Stimulated activated CD8-positive, alpha-beta memory T cell treated with anti-CD3 and anti-CD28 coated beads, Interleukin-7, amount 100 ng/mL, for 48 hours (primary cell): ENCODE measurements around the gene PRKCZ.

Experiments
- DNase-seq, 2 donors: peaks; one replicate each; pipeline ENCODE4 v3.0.0-alpha.2; 2020; ENCODE audit warnings: low read depth in 1 of 2; ENCODE audit errors: extremely low read depth in 1 of 2

PRKCZ gene

DNA sequence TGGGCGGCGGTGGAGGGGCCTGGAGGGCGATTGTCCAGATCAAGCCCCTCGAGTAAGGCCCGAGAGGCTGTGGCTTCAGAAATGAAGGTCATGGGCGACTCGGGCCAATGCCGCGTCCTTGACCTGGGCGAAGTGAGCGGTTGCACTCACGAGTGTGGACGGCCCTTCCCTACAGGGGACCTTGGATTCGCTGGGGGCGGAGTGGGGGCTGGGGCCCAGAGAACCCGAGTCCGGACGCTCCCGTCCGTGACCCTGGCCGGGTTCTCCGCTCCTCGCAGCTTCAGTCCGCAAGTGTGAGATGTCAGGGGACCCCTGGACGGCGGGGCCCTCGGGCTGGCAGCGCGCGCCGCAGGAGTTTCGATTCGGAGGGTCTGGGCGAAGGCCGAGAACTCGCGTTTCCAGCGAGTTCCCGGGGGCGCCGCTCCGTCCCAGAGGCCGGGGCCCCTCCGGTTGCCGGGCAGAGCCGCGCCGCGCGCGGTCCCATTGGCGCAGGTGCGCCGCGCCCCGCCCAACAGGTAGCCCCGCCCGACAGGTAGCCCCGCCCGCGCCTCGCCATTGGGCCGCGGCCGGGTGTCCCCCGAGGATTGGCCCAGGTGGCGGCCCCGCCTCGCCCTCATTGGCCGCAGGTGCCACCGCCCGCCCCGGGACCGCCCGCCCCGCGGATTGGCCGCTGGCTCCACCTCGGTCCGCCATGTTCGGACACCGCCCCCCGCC, at the start of gene PRKCZ:
TSS of gene PRKCZ (plus strand) at position 694 of the 714 bp plus-strand sequence. CDS start 220 bp downstream, outside the sequence.
- DNase-seq, result peak; percentile 86 to 90

GRCh38 chr1:2000432-2000831, 49.8 kb upstream of the PRKCZ start:
- no peak for DNase-seq

DNA sequence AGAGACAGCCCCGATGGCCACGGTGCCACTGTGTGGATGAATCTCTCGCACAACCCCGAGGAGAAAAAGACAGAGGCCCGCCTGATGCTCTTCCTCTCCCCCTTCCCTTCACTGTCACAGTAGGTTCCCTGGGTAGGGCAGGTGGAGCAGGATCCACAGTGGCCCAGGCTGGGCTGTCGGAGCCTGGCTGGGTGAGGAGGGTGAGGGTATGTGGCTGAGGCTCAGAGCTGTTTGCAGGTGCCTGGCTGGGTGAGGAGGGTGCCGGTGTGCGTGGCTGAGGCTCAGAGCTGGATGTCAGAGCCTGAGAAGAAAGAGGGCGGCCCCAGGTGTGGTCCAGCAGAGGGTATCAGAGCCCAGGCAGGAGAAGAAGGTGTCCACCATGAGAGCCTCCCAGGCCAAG, 49.4 kb upstream of the PRKCZ start:
- no peak for DNase-seq

DNA sequence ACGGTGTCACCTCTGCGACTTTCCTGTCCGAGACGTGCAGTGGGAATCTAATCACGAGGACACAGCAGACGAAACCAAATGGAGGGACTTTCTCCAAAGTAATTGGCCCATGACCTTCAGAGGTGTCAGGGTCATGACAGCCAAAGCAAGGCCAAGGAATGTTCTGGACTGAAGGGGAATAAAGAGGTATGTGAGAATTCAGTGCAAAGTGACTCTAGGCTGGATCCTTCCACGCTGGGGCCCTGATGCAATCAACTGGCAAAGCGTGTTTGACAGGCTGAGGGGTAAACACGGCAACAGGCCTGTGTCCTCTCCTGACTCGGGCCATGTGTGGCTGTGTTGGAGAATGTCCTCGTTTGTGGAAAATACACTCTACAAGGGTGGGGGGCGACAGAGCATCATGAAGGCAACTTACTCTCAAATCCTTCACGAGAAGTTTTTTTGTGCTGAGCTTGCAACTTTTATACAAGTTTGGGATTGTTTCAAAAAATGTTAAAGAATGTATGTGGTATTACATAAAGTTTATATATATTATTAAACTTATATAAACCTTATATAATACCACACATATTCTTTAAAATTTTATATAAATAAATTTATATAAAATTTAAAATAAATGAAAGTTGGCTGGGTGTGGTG, 48.3 kb upstream of the PRKCZ start:
- no peak for DNase-seq

- DNase-seq, result peak in 1 of 2 donors; percentile 15
These were observed 46.6 kb upstream of the PRKCZ start, which contains the start of gene CFAP74 for GRCh38 chr1:2003541-2004131. CFAP74 (minus strand) TSS chr1:2003786; CDS start chr1:1990956, 12,830 bp downstream.

GRCh38 chr1:2004856-2005255, 45.4 kb upstream of the PRKCZ start:
- no peak for DNase-seq

DNA sequence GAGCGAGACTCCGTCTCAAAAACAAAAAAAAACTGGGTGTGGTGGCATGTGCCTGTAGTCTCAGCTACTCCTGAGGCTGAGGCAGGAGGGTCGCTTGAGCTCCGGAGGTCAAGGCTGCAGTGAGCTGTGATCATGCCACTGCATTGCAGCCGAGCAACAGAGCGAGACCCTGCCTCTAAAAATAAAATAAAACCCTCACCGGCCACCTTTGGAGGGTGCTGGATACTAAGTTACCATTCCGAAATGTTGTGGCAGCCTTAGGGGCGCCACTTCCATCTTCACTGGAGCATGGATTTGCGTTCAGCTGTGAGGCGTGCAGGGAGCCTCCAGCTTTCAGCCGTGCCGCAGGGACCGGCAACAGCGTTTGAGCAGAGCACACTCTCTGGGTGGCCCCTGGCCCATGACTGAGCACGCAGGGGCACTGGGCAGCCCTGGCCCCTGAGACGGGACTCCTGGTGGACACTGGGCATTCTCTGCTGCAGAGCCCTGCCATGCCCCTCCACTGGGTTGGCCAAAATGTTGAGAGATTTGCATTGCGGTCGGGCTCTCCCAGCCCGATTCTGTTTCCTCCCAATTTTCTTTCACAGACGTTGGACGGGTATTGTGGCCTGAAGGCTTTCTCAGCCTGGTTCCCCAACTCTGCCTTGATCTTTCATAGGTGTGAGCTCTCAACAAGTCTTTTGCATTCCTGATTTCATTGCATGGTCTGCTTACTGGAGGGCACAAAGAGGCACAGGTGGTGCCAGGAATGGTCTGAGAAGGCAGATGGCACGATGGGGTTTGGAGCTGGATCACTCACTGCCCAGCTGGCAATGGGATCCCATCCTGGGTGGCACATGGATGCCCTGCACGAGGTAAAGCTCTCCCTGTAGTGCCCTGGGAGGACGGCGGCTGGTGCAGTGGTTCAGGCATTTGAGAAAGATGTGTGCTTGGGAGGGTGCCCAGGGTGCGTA, 40.8 kb upstream of the PRKCZ start:
- no peak for DNase-seq

GRCh38 chr1:2014181-2014580, 36.0 kb upstream of the PRKCZ start:
- no peak for DNase-seq

GRCh38 chr1:2014741-2015735, 35.2 kb upstream of the PRKCZ start:
- no peak for DNase-seq

- no peak for DNase-seq
These were observed 34.1 kb upstream of the PRKCZ start for GRCh38 chr1:2016123-2016522.

GRCh38 chr1:2018217-2019171, 31.7 kb upstream of the PRKCZ start:
- DNase-seq, result no peak

DNA sequence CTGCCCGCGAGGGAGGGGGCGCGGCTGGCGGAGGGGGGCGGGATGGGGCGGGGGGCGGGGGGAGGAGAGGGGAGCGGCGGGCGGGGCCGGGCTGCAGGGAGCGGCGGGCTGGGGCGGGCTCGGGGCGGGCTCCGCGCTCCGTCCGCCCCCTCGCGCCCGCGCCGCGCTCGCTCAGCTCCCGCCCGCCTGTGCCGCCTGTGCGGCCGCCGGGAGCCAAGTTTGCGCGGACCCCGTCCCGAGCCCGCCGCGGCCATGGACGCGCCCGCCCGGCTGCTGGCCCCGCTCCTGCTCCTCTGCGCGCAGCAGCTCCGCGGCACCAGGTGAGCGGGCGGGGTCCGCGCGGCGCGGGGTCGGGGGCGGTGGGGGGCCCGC, 31.1 kb upstream of the PRKCZ start, which contains the start of gene GABRD:
TSS of gene GABRD (plus strand) at position 174 of the 372 bp plus-strand sequence. CDS start at position 253, 79 bp downstream.
- no peak for DNase-seq

DNA sequence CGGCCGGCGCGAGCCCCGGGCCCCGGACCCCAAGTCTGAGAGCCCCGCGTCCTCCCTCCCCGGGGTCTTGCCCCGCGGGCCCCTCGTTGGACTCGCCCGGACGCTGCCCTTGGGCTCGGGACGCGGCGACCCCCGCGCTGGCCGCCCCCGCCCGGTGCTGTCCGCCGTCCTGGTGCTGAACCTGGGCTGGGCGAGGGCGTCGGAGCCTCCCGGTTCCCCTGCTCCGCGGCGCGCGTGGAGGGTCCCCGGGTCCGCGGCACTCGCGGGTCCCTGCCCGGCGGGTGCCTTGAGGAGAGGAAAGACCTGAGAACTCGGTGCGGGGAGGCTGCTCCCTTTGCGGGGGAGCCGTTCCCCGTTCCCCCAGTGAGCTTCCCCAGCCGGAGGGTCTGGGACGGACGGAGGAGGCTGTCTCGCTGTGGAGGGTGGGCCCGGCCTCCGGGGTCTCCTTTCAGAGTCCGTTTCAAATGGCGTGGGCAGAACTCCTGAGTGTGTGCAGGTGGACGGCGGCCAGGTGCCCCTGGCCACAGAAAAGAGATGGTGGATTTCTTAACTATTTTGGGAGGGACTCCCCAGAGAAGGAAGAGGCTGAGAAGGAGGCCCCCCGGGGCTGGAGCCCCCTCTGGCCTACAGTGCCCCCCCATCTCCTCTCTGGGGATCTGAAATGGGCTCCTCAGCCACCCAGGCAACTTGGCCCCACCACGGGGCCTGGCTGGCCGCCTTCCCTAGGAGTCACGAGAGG, 30.5 kb upstream of the PRKCZ start:
- no peak for DNase-seq

DNA sequence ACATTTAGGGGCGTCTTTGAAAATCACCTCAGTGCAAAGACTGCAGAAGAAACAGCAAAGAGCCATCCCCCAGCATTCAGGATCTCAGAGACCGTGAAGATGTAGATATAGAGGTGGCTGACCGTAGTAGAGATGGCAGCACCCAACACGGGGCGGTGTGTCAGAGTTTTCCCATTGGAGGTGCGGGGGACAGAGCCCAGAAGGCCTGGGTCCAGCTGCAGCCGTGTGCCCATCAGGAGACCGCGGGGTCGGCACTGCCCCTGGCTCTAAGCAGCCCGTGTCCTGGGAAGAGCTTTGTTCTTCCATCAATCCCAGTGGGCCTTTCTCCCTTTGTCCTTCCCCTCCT, 29.9 kb upstream of the PRKCZ start:
- no peak for DNase-seq

DNA sequence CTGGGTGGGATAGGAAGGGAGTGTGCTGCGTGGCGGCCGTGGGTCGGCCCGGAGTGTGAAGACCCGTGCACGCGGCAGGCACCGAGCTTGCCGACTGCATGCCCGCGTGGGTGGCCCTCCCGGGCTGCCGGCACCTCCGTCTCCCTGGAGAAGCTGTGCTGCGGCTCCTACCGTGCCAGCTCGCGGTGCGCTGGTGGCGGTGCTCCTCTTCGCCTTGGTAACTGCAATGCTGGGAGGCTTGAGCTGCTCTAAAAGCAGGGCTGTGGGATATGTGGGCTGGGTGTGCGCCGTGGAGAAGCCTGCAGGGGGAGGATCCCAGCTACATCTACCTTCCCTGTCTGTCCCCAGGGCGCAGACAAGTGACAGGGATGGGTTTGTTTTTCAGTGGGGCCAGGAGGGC, 28.7 kb upstream of the PRKCZ start:
- DNase-seq, result no peak

DNA sequence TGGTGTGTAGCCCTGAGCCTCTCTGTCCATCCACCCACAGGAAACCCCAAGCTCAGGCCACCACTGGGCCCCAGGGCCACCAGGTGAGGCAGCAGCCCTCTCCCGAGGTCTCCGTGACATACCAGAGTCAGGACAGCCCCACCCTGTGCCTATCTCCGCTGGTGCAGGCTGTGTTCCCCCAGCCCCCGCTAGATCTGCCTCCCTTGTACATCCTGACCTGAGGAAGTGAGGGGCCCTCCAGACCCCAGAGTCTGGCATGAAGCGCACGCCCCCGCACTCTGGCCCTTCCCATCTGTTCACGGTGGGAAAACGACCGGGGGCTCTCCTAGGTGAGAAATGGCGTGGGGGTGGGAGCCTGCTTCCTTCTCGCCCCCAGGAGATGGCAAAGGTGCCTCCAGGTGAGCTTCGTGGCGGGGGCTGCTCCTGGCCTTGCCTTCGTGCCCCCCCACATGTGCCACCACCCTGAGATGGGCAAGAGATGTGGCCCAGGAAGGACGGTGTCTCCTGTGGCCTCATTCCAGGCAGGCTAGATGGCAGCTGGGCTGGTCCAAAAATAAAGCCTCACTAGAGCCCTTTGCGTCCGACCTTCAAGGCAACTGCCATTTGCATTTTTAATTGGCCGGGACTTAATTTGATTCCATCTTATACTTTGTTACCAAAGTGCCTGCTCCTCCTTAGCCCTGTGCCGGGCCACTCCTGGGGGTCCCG, 28.0 kb upstream of the PRKCZ start:
- no peak for DNase-seq

DNA sequence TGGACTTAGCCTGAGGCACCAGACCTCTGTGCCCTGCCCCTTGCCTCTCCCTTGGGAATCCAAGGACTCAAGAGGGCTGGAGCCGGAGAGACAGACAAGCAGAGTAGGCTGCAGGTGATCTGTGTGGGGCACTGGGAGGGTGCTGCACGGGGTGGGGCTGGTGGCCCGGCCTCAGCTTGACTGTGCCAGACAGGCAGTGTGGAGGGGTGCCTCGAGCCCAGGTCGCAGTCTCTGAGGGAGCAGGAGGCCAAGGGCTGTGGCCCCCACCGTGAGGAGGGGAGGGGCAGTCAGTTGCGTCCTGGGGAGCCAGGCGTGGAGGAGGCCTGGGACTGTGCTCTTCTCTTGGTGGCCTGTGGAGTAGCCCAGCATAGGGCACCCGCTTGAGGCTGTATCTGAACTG, 27.0 kb upstream of the PRKCZ start:
- DNase-seq, result no peak
